Measurements from ENCODE around the gene MTMR3. TPM values are rescaled to one million over a fixed set of nuclear protein-coding genes. Genes with fewer than 3 reads are reported as not detected.

MTMR3 gene
- total RNA-seq, 1 experiment from 2014 or later: 26.8 TPM

DNA sequence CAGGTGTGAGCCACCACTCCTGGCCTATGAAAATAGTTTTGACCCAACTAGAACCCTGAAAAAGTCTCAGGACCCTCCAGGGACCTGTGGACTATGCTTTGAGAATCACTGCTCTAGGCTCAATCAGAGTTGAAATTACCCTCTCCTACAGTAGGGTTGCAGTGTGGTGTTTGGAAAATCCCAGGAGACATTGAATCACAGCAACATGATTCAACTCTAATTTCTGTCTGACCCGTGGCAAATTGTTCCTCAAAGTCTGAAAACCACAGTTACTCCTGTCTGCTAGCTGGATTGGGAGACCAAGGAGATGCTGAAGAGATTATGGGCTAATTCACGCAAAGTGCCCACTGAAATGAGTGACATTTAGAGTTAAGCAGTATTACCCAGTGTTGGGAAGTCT, 5.4 kb upstream of the MTMR3 start:
- H3K9me3 ChIP-seq (ENCODE audit: control insufficient read depth, insufficient read depth, low read depth, low read length): no peaks in the 10 kb centered on the region
- in situ Hi-C loops (cut with HindIII; ENCODE audit: low pct_unique_long_range_greater_than_20kb, low sequenced_read_pairs): no loop called here
- TF ChIP-seq, protein P1, sequence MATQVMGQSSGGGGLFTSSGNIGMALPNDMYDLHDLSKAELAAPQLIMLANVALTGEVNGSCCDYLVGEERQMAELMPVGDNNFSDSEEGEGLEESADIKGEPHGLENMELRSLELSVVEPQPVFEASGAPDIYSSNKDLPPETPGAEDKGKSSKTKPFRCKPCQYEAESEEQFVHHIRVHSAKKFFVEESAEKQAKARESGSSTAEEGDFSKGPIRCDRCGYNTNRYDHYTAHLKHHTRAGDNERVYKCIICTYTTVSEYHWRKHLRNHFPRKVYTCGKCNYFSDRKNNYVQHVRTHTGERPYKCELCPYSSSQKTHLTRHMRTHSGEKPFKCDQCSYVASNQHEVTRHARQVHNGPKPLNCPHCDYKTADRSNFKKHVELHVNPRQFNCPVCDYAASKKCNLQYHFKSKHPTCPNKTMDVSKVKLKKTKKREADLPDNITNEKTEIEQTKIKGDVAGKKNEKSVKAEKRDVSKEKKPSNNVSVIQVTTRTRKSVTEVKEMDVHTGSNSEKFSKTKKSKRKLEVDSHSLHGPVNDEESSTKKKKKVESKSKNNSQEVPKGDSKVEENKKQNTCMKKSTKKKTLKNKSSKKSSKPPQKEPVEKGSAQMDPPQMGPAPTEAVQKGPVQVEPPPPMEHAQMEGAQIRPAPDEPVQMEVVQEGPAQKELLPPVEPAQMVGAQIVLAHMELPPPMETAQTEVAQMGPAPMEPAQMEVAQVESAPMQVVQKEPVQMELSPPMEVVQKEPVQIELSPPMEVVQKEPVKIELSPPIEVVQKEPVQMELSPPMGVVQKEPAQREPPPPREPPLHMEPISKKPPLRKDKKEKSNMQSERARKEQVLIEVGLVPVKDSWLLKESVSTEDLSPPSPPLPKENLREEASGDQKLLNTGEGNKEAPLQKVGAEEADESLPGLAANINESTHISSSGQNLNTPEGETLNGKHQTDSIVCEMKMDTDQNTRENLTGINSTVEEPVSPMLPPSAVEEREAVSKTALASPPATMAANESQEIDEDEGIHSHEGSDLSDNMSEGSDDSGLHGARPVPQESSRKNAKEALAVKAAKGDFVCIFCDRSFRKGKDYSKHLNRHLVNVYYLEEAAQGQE (IDR thresholded peaks at IDR 0.05; ENCODE audit: insufficient read depth in 1 of 2, low read depth in 2 of 2, low read length in 1 of 2): no peak
- TF ChIP-seq, protein P2, sequence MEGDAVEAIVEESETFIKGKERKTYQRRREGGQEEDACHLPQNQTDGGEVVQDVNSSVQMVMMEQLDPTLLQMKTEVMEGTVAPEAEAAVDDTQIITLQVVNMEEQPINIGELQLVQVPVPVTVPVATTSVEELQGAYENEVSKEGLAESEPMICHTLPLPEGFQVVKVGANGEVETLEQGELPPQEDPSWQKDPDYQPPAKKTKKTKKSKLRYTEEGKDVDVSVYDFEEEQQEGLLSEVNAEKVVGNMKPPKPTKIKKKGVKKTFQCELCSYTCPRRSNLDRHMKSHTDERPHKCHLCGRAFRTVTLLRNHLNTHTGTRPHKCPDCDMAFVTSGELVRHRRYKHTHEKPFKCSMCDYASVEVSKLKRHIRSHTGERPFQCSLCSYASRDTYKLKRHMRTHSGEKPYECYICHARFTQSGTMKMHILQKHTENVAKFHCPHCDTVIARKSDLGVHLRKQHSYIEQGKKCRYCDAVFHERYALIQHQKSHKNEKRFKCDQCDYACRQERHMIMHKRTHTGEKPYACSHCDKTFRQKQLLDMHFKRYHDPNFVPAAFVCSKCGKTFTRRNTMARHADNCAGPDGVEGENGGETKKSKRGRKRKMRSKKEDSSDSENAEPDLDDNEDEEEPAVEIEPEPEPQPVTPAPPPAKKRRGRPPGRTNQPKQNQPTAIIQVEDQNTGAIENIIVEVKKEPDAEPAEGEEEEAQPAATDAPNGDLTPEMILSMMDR (IDR thresholded peaks at IDR 0.05): no peak
- TF ChIP-seq TCF7L2 (IDR thresholded peaks at IDR 0.05; ENCODE audit: low read depth, low read length) (no peak), SIN3A (IDR thresholded peaks at IDR 0.05; ENCODE audit: borderline replicate concordance, insufficient read depth, low read depth, low read length) (no peak), POLR2AphosphoS5 (IDR thresholded peaks at IDR 0.05; ENCODE audit: low read depth, low read length) (no peak)
- no peaks in the 10 kb centered on the region for H3K36me3 ChIP-seq (ENCODE audit: control insufficient read depth, insufficient read depth, low read length)
- BruUV-seq (replicated peaks): no TSS peak
- no peak overlapping the region for H3K27ac ChIP-seq (ENCODE audit: low read length)
- H3K4me3 ChIP-seq (ENCODE audit: low read depth in 2 of 2, low read length in 2 of 2): no peak overlapping the region
- intact Hi-C loops (cut with micrococcal nuclease; ENCODE audit: unreplicated experiment): no loop called here
- DNase-seq (ENCODE audit: low read depth, low spot score) (no peak), ATAC-seq (no peak)
- ChIA-PET CTCF (no interaction called here), POLR2A (no interaction called here)
- H3K27me3 ChIP-seq (ENCODE audit: control insufficient read depth, insufficient read depth, low read length): no peaks in the 10 kb centered on the region
- H3K4me1 ChIP-seq (ENCODE audit: control insufficient read depth, insufficient read depth, low read length): no peaks in the 10 kb centered on the region

DNA sequence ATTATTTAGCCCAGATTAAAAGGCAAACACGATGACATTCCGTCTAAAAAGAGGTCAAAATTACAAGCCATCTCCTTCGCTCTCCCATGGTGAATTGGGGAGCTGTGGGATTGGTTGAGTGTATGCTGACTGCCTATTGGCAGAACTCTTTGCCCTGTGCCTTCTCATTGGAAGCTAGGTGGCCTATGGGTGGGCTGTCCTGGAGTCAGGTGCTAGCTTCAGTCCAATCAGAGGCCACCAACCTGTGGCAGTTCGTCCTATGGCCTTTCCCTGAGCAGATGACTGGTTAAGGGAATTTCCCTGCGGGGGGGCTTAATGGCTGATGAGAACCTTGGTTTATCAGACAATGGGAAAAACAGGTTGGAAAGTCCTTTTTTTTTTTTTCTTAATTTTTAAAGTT, 3.2 kb upstream of the MTMR3 start:
- no peaks in the 10 kb centered on the region for H3K27me3 ChIP-seq (ENCODE audit: control insufficient read depth, insufficient read depth, low read length)
- TF ChIP-seq POLR2AphosphoS5 (IDR thresholded peaks at IDR 0.05; ENCODE audit: low read depth, low read length): no peak
- TF ChIP-seq, protein P2 (IDR thresholded peaks at IDR 0.05): no peak
- TF ChIP-seq, protein P1 (IDR thresholded peaks at IDR 0.05; ENCODE audit: insufficient read depth in 1 of 2, low read depth in 2 of 2, low read length in 1 of 2): no peak
- no peak for TF ChIP-seq SIN3A (IDR thresholded peaks at IDR 0.05; ENCODE audit: borderline replicate concordance, insufficient read depth, low read depth, low read length)
- TF ChIP-seq TCF7L2 (IDR thresholded peaks at IDR 0.05; ENCODE audit: low read depth, low read length): no peak
- in situ Hi-C loops (cut with HindIII; ENCODE audit: low pct_unique_long_range_greater_than_20kb, low sequenced_read_pairs): no loop called here
- intact Hi-C loops (cut with micrococcal nuclease; ENCODE audit: unreplicated experiment): no loop called here
- no peaks in the 10 kb centered on the region for H3K36me3 ChIP-seq (ENCODE audit: control insufficient read depth, insufficient read depth, low read length)
- CTCF ChIA-PET: no interaction called here
- no peak overlapping the region for H3K27ac ChIP-seq (ENCODE audit: low read length)
- no peak for DNase-seq (ENCODE audit: low read depth, low spot score)
- H3K4me1 ChIP-seq (ENCODE audit: control insufficient read depth, insufficient read depth, low read length): no peaks in the 10 kb centered on the region
- no TSS peak for BruUV-seq (replicated peaks)
- ATAC-seq: no peak
- POLR2A ChIA-PET: interaction anchor here (0.9 kb wide), 1 partner anchor 10 kb away, joined by 4 read pairs; no protein-coding TSS in a partner anchor
- H3K9me3 ChIP-seq (ENCODE audit: control insufficient read depth, insufficient read depth, low read depth, low read length): no peaks in the 10 kb centered on the region
- H3K4me3 ChIP-seq (ENCODE audit: low read depth in 2 of 2, low read length in 2 of 2): no peak overlapping the region

Measured in Panc1 (cell line).